ENCODE results near the gene TOX3.

DNA sequence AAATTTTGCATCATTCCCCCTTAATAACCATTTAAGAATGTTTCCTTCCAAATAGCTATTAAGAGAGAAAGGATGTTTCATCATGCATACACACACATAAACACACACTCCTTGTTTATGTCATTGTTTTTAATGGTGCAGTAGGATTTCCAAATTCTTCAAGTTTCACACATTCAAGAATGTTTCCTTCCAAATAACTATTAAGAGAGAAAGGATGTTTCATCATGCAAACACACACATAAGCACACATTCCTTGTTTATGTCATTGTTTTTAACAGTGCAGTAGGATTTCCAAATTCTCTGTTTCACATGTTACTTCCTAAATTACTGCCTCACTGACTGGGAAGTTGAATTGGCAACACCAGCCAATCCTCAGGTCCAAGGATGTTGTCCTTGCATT, 7.8 kb downstream of the TOX3 start:
- TF ChIP-seq CBFB (CRISPR knock-in tag; IDR thresholded peaks at IDR 0.05) (no peak), POLR2A (IDR thresholded peaks at IDR 0.05; ENCODE audit: insufficient read depth in 1 of 2, low read depth in 2 of 2, low read length in 2 of 2) (no peak), SMC3 (IDR thresholded peaks at IDR 0.05; ENCODE audit: low read length) (no peak), ZNF317 (CRISPR knock-in tag; IDR thresholded peaks at IDR 0.05) (no peak), CHD2 (IDR thresholded peaks at IDR 0.05; ENCODE audit: low read depth, low read length) (no peak), MXI1 (IDR thresholded peaks at IDR 0.05; ENCODE audit: borderline replicate concordance, low read depth, low read length) (no peak), ZNF329 (CRISPR knock-in tag; IDR thresholded peaks at IDR 0.05; ENCODE audit: low read depth) (no peak)
- TF ChIP-seq, protein P1, sequence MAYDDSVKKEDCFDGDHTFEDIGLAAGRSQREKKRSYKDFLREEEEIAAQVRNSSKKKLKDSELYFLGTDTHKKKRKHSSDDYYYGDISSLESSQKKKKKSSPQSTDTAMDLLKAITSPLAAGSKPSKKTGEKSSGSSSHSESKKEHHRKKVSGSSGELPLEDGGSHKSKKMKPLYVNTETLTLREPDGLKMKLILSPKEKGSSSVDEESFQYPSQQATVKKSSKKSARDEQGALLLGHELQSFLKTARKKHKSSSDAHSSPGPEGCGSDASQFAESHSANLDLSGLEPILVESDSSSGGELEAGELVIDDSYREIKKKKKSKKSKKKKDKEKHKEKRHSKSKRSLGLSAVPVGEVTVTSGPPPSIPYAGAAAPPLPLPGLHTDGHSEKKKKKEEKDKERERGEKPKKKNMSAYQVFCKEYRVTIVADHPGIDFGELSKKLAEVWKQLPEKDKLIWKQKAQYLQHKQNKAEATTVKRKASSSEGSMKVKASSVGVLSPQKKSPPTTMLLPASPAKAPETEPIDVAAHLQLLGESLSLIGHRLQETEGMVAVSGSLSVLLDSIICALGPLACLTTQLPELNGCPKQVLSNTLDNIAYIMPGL (CRISPR knock-in tag; IDR thresholded peaks at IDR 0.05; ENCODE audit: borderline replicate concordance in 1 of 2, low read depth in 1 of 2): no peak
- TF ChIP-seq, protein P2, sequence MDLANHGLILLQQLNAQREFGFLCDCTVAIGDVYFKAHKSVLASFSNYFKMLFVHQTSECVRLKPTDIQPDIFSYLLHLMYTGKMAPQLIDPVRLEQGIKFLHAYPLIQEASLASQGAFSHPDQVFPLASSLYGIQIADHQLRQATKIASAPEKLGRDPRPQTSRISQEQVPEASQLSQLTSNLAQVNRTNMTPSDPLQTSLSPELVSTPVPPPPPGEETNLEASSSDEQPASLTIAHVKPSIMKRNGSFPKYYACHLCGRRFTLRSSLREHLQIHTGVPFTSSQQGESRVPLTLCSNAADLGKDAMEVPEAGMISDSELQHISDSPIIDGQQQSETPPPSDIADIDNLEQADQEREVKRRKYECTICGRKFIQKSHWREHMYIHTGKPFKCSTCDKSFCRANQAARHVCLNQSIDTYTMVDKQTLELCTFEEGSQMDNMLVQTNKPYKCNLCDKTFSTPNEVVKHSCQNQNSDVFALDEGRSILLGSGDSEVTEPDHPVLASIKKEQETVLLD (CRISPR knock-in tag; IDR thresholded peaks at IDR 0.05; ENCODE audit: low read depth): no peak
- TF ChIP-seq, protein P3, sequence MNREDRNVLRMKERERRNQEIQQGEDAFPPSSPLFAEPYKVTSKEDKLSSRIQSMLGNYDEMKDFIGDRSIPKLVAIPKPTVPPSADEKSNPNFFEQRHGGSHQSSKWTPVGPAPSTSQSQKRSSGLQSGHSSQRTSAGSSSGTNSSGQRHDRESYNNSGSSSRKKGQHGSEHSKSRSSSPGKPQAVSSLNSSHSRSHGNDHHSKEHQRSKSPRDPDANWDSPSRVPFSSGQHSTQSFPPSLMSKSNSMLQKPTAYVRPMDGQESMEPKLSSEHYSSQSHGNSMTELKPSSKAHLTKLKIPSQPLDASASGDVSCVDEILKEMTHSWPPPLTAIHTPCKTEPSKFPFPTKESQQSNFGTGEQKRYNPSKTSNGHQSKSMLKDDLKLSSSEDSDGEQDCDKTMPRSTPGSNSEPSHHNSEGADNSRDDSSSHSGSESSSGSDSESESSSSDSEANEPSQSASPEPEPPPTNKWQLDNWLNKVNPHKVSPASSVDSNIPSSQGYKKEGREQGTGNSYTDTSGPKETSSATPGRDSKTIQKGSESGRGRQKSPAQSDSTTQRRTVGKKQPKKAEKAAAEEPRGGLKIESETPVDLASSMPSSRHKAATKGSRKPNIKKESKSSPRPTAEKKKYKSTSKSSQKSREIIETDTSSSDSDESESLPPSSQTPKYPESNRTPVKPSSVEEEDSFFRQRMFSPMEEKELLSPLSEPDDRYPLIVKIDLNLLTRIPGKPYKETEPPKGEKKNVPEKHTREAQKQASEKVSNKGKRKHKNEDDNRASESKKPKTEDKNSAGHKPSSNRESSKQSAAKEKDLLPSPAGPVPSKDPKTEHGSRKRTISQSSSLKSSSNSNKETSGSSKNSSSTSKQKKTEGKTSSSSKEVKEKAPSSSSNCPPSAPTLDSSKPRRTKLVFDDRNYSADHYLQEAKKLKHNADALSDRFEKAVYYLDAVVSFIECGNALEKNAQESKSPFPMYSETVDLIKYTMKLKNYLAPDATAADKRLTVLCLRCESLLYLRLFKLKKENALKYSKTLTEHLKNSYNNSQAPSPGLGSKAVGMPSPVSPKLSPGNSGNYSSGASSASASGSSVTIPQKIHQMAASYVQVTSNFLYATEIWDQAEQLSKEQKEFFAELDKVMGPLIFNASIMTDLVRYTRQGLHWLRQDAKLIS (CRISPR knock-in tag; IDR thresholded peaks at IDR 0.05): no peak
- TF ChIP-seq, protein P4, sequence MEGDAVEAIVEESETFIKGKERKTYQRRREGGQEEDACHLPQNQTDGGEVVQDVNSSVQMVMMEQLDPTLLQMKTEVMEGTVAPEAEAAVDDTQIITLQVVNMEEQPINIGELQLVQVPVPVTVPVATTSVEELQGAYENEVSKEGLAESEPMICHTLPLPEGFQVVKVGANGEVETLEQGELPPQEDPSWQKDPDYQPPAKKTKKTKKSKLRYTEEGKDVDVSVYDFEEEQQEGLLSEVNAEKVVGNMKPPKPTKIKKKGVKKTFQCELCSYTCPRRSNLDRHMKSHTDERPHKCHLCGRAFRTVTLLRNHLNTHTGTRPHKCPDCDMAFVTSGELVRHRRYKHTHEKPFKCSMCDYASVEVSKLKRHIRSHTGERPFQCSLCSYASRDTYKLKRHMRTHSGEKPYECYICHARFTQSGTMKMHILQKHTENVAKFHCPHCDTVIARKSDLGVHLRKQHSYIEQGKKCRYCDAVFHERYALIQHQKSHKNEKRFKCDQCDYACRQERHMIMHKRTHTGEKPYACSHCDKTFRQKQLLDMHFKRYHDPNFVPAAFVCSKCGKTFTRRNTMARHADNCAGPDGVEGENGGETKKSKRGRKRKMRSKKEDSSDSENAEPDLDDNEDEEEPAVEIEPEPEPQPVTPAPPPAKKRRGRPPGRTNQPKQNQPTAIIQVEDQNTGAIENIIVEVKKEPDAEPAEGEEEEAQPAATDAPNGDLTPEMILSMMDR (CRISPR knock-in tag; IDR thresholded peaks at IDR 0.05): no peak
